ENCODE results near the gene COL25A1.
"Not testable (repeated sequence)": the region's sequence is repeated elsewhere in the genome, so short reads cannot be mapped to it uniquely, and the experiment has no call there.

The COL25A1 gene

DNA sequence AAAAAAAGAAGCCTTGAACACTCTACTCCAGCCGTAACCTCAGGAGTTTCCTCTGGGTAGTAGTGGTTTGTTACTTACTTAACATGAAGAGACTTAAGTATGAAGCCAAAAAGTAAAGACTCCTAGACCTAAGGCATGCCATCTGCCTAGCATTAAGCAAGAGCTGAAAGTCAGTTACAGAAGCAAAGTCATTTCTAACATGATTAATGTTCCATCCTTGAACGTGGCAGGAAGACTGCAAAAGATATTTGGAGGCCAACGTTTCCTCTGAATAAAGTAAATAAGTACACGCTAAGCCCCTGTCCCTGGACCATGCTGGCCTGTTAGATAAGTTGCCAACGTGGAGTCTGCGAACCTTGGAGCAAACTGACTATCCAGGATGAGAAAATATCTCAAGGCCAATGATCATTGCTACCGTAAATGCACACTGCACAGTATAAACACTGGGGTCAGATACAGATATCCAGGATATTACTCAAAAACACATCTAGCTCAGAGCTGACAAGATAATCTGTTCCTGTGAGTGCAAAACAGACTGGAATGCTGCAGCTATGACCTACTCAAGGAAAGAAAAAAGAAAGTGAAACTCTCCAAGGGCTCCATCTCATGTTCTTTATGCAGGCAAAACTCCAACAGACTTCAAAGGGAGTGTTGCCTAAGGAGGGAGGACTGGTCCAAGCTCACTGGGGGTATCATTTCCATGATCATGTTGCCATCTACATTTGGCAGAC lies 255.8 kb downstream of the COL25A1 start:
- DNase-seq (ENCODE audit: low spot score), result no peak

DNA sequence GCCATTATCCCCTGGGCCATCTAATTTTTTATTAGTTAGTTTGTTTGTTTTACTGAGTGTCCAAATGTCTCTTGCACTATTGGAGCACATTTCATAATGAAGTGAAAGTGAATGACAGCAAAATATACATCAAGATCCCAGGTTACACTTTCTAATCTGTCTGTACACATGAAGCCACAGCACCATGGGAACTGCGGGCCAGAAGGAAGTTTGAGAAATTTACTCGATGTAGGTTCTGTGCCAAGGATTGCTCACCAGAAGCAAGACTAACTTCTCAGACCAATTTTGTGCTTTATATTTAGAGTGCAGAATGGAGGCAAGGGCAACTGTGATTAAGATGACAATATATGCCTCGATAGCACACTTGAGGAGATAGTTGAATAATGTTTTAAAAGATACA lies 258.0 kb downstream of the COL25A1 start:
- no peak for DNase-seq (ENCODE audit: low spot score)

DNA sequence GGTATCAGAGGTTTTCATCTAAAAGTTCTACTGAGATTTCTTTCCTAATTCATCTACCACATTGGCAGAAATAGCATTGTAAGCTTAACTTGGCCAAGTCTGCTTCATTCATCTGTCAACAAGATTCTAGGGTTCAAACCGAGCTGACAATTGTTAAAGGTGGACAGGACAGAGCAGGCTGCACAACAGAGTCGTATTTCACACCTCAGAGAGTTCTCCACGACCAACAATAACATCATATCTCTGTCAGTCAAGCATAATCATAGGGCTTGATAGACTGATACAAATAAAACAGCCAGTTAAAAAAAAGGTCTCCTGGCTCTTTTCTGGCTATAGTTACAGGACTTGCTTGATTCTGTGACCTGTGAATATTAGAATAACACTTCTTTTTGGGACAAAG lies 259.2 kb downstream of the COL25A1 start:
- no peak for DNase-seq (ENCODE audit: low spot score)

DNA sequence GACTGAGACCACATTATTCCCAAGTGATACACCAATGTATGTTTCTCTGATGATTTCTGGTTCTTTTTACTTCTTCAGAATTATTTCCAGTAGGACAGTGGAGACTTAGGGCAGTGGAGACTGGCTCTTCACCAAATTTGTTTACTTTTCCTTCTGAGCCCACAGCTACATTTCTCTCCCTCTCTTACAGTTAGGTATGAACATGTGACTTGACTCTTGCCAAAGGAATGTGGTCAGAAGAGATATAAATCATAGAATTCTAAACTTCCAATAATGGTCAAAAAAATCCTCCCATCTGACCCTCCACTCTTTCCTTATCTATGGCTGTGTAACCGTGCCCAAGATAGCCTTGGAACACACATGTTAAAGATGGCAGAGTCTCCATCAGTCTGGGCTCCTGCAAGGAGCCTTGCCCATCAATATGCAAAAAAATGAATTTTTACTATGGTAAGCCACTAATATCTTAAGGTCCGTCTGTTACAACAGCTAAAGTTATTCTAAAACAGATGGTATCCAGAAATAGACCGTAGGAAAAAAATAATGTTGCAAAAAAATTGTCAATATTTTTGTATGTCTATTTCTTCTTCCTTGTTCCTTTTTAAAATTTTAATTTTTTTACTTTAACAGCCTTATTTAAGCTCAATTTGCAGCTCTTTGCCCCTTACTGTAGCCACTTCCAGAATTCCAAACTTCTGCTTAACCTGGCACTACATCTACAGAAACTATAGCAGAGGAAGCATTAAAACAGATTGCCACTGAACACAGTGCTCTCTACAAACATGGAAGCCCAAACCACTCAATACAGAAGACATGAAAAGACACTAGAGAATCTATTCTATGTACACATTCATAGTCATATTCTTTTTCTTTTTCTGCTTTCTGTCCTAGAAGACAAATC lies 260.7 kb downstream of the COL25A1 start:
- no peak for DNase-seq (ENCODE audit: low spot score)

DNA sequence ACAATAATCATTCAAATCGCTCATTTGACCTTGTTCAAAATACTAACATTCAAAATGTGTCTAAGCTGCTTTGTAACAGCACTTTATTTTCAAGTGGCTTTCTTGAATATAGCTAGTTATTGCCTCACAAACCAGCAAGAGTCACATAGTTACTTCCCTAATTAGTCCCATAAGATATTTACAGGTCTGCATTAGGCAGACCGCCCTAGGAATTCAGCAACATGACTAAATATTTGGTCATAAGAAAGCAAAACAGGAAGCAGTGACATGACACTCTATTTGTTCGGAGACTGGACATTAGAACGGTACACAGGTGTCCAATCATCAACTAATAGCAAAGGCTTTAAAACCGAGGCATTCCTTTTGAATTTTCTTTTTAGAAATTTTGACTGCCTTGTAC lies 262.0 kb downstream of the COL25A1 start:
- no peak for DNase-seq (ENCODE audit: low spot score)

DNA sequence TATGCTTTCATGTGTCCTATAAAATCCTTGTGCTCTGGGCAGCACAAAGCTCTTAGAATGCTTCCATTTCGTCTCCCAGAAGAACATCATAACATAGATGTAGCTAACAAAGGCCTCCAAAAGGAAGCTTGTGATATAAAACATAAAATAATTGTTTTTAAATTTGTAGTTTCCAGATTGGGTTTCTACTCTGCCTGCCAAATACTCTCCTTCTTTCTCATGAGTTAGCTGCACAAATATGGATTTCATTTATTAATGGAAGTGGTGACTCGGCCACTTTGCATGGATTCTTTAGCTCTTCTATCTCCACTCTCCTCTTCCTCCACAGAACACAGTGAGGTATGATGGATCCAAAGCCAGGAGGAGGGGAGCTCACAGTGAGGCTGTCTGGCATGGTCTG lies 265.4 kb downstream of the COL25A1 start:
- no peak for DNase-seq (ENCODE audit: low spot score)

DNA sequence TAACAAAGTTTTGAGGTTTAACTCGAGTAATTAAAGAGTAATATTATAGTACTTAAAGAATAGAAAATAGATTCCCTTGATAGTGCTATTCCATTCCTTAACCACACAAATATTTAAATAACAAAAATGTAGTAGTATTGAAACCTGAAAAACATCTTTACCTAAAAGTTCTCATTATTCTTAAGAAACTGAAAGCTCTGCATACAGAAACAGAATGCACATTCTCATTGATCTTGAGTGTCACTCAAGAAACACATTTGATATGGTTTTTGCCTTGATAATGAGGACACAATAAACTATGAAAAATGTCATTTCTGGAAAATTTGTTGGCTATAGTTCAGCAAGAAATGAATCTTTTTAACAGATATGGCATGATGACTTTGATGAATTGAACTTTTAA lies 268.5 kb downstream of the COL25A1 start:
- DNase-seq (ENCODE audit: low spot score), result no peak

DNA sequence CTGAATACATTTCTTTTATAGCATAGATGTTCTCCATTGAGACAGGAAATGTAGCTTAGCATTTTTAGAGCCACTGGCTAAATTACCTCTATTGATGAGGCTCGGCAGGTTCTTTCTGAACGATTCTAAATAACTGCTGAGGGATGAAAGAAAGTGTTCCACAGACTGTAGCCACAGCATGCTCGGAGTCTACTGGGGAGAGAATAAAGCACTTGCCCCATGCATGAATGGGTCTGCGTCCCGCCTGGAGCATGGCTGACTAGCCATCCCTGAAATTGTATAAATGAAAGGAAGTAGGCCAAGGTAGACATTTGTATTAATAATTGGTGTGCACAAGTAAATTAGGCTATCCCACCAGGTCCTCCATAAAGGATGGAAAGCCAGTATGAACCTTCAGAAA lies 269.8 kb downstream of the COL25A1 start:
- DNase-seq (ENCODE audit: low spot score), result no peak

DNA sequence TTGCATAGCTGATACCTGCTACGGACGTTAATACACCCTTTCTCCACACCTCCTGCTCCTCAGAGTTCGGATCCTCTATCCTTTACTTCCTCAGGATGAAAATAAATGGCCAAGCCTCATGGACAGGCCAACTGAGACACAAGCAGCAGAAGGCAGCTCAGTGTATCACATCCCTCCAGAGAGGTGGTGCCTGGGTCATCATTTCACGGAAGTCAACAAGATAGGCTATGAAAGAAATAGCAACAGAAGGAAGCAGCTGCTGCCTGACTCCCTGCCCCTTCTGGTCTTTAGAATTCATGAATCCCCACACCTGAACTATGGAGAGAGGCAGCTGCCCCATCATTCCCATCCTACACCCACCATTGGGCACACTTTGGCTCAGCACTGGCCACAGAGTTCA lies 272.5 kb downstream of the COL25A1 start:
- no peak for DNase-seq (ENCODE audit: low spot score)

DNA sequence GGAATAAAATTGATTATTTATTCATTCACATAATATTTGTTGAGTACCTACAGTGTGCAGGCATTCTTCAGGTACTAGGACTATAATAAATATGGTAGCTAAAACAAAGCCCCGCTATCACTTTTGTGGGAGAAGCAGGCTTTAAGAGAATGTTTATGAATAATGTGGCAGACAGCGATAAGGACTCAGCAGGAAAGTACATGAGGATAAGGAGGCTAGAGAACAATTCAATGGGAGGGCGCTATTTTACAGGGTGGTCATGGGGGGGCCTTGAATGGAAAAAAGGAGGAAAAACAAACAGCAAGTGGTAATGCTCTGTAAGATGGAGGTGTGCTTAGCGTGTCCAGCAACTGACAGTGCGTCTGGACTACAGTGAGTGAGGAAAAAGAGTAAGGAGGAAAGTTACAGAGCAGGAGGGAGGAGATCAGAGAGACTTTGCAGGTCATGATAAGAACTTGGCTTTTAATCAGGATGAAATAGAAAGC lies 275.4 kb downstream of the COL25A1 start:
- DNase-seq (ENCODE audit: low spot score), result no peak

DNA sequence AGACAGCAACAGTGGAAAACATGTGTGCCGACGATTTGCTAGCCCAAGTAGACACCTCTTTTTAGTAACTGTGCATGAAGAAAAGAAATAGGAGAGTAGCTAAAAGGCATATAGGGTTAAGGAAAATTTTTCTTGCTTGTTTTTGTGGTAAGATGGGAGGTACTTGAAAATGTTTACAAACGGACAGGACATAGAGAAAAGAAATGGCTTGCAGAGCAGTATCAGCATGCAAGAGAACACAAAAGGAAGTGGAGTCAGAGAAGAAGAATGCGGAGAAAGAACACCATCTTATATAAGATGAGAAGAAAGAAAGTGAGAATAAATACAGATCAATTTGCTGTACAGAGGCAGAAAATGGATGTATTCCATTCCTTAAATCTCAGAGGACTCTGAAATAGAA lies 275.9 kb downstream of the COL25A1 start:
- DNase-seq (ENCODE audit: low spot score), result no peak

DNA sequence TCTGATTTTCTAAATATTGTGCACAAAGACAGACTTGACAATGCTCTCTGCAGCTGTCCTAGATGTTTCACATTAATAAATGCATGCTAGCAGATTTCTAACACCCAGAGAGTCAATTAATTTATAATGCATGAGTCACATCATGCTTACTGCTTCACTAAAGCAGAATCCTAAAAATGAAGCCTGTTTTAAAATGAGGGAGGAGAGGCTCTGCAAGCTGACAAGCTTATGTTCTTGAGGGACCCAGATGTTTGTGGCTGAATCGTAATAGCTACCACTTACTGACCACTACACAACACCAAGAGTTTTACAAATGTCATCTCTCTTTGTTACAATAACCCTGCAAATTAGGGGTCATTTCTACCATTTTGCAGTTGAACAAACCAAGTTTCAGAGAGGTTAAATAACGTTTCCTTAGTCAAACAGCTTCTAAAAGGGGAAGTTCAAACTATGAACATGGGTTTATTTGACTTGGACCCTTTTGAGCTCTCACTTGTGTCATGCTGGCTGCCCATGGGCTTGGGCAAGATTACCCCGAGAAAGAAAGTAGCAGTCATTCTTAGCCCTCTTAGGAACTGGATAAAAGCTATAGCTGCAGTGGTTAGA lies 276.9 kb downstream of the COL25A1 start:
- no peak for DNase-seq (ENCODE audit: low spot score)

DNA sequence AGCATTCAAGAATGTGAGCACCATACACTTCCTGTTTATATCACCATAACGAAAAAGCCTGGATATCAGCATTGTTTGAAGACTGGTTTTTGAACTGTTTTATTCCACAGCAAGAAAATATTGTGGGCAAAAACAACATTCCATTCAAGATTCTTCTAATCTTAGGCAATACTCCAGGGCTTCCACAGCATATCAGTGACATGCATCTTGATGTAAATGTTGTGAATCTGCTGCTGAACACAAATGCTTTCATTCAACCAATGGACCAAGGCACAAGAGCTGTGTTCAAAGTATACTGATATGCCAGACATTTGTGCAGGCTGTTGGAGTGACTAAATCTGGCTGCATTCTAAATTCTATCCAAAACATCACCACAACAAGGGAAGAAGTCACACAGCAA lies 279.5 kb downstream of the COL25A1 start:
- no peak for DNase-seq (ENCODE audit: low spot score)

DNA sequence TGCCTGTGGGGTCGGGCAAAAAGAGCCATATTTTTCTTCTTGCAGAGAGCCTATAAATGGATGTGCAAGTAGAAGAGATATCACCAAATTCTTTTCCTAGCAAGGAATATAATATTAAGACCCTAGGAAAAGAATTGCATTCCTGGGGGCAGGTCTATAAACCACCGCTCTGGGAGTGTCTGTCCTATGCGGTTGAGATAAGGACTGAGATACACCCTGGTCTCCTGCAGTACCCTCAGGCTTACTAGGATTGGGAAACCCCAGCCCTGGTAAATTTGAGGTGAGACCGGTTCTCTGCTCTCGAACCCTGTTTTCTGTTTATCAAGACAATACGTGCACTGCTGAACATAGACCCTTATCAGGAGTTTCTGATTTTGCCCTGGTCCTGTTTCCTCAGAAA lies 280.8 kb downstream of the COL25A1 start:
- not testable (repeated sequence) for DNase-seq (ENCODE audit: low spot score)

DNA sequence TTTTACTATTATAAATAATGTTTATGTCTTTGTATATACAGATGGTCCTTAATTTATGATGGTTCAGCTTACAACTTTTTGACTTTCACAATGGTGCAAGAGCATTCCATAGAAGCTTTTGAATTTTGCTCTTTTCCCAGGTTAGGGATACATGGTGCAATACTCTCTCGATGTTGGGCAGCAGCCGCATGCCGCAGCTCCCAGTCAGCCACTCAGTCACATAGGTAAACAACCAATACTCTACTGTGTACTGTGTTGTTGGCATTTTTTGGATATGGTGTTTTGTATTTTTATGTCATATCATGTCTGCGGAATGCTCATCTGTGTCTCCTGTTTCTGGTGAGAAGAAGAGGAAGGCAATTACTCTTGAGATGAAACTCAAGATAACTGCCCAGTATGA lies 281.6 kb downstream of the COL25A1 start:
- DNase-seq (ENCODE audit: low spot score), result no peak

DNA sequence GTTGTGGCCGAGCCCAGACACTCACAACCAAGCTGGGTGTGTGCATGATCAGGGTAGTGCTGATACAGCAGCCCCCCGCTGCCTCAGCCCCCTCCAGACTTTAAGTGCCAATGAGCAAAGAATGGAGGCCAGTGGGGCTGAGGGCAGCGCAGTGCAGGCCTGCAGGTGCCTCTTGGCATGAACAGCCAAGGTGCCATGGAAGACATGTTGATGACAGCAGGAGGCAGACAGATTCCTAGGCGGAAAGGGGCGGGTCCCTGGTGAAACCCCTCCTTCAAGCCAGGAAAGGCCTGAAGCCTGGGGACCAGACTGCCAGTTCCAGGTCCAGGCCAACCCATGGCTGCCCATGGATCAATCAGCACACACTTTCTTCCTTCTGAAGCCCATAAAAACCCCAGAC lies 286.3 kb downstream of the COL25A1 start:
- DNase-seq (ENCODE audit: low spot score), result no peak

DNA sequence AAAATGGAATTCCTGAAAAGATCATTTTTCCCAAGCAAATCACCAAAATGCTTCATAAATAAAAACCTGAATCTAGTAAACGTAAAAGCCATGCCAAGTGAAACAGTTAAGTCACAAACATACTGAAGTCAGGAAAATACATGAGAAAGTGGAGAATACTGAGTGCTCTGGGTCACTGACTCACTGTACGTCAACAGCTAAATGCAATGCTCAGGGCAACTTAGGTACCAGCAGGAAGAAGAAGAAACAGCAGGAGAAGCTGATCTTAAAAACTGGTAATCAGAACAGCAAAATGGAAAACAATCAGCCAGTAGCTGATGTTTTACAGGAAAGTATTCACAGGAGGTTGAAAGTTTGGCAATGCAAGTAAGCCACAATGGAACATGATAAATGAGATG lies 287.0 kb downstream of the COL25A1 start:
- no peak for DNase-seq (ENCODE audit: low spot score)

DNA sequence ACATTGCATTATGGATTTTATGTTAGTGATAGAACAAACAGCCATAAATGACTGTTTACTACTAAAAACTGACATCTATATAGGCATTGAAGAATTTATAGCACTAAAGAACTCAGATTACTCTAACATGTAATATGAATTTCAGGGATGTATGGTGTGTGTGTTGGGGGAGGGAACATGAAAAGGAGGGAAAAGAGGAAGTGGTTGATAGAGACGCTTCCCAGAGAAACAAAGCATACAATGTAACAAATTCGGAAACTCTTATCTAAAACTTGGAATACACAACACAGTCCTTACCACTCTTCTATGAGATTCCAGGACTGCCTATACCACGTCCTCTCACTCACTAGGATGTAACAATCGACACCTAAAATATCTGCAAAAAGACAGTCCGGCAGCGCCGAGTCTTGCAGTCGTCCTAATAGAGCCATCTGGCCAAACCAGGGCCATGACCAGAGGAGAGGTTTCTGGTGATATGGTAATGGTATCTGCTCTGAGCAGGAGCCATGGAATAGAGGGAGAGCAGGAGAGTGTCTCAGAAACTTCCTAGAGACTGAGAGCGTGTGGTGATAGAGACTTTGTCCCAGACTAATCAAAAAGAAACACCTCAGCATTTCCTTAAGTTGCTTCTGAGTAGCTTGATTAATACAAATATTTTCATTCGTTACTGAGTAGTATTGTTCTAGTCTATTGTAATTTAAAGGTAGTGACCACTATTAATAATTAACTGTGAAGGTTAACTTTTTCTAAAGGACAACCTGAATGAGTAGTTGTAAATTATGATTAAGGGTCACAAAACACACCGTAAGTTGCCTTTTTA lies 287.7 kb downstream of the COL25A1 start:
- DNase-seq (ENCODE audit: low spot score), result no peak

DNA sequence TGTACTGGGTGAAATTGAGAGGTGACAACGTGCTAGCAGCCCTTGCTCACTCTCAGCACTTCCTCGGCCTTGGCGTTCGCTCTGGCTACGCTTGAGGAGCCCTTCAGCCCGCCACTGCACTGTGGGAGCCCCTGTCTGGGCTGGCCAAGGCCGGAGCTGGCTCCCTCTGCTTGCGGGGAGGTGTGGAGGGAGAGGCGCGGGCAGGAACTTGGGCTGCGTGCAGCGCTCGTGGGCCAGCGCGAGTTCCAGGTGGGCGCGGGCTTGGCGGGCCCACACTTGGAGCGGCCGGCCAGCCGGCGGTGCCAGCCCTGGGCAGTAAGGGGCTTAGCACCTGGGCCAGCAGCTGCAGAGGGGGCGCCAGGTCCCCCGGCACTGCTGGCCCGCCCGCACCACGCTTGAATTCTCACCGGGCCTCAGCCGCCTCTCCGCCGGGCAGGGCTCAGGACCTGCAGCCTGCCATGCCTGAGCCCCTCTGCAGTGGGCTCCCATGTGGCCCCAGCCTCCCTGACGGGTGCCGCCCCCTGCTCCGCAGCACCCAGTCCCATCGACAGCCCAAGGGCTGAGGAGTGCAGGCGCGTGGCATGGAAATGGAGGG lies 290.1 kb downstream of the COL25A1 start:
- no peak for DNase-seq (ENCODE audit: low spot score)

DNA sequence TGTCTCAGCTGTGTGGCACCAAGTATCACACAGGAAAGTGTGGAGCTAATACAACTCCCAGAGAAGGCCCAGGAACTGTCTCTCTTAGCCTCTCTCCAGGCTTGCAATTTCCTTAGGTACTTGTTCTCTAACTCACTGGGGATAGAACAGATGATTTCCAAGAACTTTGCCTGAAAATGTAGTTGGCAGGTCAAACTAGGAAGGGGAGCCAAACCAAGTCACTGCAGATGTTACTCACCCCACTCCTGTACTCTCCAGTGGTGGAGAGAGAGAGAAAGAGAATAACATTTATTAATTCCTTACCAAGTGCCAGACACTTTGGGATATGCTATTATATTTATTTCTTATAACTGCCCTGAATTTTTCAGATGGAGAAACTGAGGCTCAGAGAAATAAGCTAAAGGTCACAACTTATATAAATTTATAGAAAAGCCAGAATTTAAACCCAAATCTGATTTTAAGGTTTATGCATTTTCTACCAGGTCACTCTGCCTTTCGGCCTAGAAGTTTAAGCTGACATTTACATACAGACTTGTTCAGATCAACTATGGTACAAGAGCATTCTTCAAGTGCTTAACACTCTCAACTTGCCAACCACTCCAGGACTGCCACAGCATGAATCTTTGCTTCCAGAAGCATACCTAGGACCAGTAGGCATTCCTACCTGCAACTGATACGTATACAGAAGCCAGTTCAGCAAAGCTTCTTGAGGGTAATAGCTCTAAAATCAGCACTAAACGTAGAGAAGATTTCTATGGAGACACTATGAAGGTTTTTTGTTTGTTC lies 291.0 kb downstream of the COL25A1 start:
- DNase-seq (ENCODE audit: low spot score), result no peak

DNA sequence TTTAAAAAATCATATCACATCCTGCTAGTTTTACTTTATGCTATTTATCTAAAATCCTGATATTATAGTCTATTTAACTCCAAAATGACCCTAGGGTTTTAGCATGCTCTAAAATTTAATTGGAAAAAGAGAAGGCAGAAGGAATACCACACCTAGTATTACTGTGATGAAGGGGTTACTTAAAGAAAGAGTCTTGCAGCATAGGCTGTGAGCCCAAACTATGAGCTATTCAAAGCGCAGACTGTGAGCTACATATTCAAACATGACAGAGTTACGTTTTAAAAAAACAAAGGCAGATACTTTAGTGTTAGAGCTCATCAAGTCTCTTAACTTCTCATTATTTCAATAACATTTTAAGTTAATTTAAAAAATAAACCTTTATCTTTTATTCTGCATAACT lies 291.9 kb downstream of the COL25A1 start:
- DNase-seq (ENCODE audit: low spot score), result no peak

Data from cerebellar cortex (tissue), 1 donor.